ENCODE results near the gene OPTC.

The OPTC gene

DNA sequence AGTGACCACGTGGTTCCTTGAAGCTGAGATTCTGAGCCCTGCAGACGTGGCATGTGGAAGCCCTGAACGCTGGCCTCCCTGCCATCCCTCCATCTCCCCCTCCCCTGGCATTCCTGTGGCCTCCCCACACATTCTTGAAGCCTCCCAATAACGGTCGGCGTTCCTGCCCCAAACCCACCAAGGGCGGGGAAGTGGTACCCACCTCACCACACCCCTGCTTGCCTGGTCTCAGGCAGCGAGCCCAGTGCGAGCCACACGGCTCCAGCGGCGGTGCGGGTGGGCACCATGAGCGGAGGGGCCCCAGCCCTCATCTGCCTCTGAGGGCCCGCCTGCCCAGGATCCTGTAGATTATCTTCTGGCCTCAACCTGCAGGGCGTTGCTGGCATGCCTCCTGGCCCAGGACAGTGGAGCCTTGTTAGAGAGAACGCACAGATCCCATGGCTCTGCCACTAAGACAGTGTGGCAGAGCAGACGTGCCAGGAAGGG, 38.9 kb upstream of the OPTC start:
- H3K79me2 ChIP-seq (ENCODE audit: low read length), result no peaks in the 10 kb centered on the region
- no peaks in the 10 kb centered on the region for H3K9me3 ChIP-seq (replicated peaks; ENCODE audit: insufficient read depth, low read length)
- no peak for DNase-seq
- no peak for TF ChIP-seq EZH2phosphoT487 (IDR thresholded peaks at IDR 0.05; ENCODE audit: low read length)
- no peak for TF ChIP-seq CTCF (IDR thresholded peaks at IDR 0.05; ENCODE audit: low read length)
- no peak for TF ChIP-seq EZH2 (optimal IDR thresholded peaks at IDR 0.05; ENCODE audit: low read depth, low read length)
- H3K4me2 ChIP-seq (ENCODE audit: low read depth, low read length), result no peak overlapping the region
- H3K4me3 ChIP-seq (ENCODE audit: low read length), result no peak overlapping the region
- no peaks in the 10 kb centered on the region for H3K27me3 ChIP-seq (replicated peaks; ENCODE audit: insufficient read depth, low read length)
- H3K9ac ChIP-seq (ENCODE audit: low read length), result no peak overlapping the region
- no peaks in the 10 kb centered on the region for H4K20me1 ChIP-seq (ENCODE audit: insufficient read depth, low read length)
- H2AFZ ChIP-seq (ENCODE audit: low read length), result no peak overlapping the region
- no peaks in the 10 kb centered on the region for H3K4me1 ChIP-seq (ENCODE audit: low read length)
- no peaks in the 10 kb centered on the region for H3K36me3 ChIP-seq (replicated peaks; ENCODE audit: insufficient read depth, low read length)
- H3K9me2 ChIP-seq (replicated peaks; ENCODE audit: insufficient read depth, low read length), result no peaks in the 10 kb centered on the region
- H3F3A ChIP-seq (ENCODE audit: insufficient read depth, low read length), result no peaks in the 10 kb centered on the region
- no peak overlapping the region for H3K27ac ChIP-seq (ENCODE audit: low read length)

- Histone ChIP-seq H3K4me3 (ENCODE audit: low read length) (no peak overlapping the region), H3K4me2 (ENCODE audit: low read depth, low read length) (no peak overlapping the region), H3K9ac (ENCODE audit: low read length) (no peak overlapping the region), H3K79me2 (ENCODE audit: low read length) (no peaks in the 10 kb centered on the region), H4K20me1 (ENCODE audit: insufficient read depth, low read length) (no peaks in the 10 kb centered on the region), H3K4me1 (ENCODE audit: low read length) (peaks cover under 1% of the 10 kb centered on the region; the same call in 1 of the 2 replicates), H3K36me3 (replicated peaks; ENCODE audit: insufficient read depth, low read length) (no peaks in the 10 kb centered on the region), H3K27me3 (replicated peaks; ENCODE audit: insufficient read depth, low read length) (no peaks in the 10 kb centered on the region), H3F3A (ENCODE audit: insufficient read depth, low read length) (no peaks in the 10 kb centered on the region), H2AFZ (ENCODE audit: low read length) (no peak overlapping the region), H3K9me2 (replicated peaks; ENCODE audit: insufficient read depth, low read length) (no peaks in the 10 kb centered on the region), H3K9me3 (replicated peaks; ENCODE audit: insufficient read depth, low read length) (no peaks in the 10 kb centered on the region), H3K27ac (ENCODE audit: low read length) (no peak overlapping the region)
- TF ChIP-seq CTCF (IDR thresholded peaks at IDR 0.05; ENCODE audit: low read length) (no peak), EZH2 (optimal IDR thresholded peaks at IDR 0.05; ENCODE audit: low read depth, low read length) (no peak), EZH2phosphoT487 (IDR thresholded peaks at IDR 0.05; ENCODE audit: low read length) (no peak)
- no peak for DNase-seq
Measured at GRCh38 chr1:203455706-203456105, 38.2 kb upstream of the OPTC start.

- no peak overlapping the region for H3K4me3 ChIP-seq (ENCODE audit: low read length)
- H3K27me3 ChIP-seq (replicated peaks; ENCODE audit: insufficient read depth, low read length), result no peaks in the 10 kb centered on the region
- peaks cover 9% of the 10 kb centered on the region for H3K4me1 ChIP-seq (ENCODE audit: low read length)
- TF ChIP-seq CTCF (IDR thresholded peaks at IDR 0.05; ENCODE audit: low read length) (no peak), EZH2phosphoT487 (IDR thresholded peaks at IDR 0.05; ENCODE audit: low read length) (no peak), EZH2 (optimal IDR thresholded peaks at IDR 0.05; ENCODE audit: low read depth, low read length) (no peak)
- H3K79me2 ChIP-seq (ENCODE audit: low read length), result no peaks in the 10 kb centered on the region
- H3K9me3 ChIP-seq (replicated peaks; ENCODE audit: insufficient read depth, low read length), result no peaks in the 10 kb centered on the region
- no peak overlapping the region for H3K4me2 ChIP-seq (ENCODE audit: low read depth, low read length)
- H3K9ac ChIP-seq (ENCODE audit: low read length), result no peak overlapping the region
- no peaks in the 10 kb centered on the region for H3K9me2 ChIP-seq (replicated peaks; ENCODE audit: insufficient read depth, low read length)
- no peak for DNase-seq
- no peaks in the 10 kb centered on the region for H3F3A ChIP-seq (ENCODE audit: insufficient read depth, low read length)
- H3K36me3 ChIP-seq (replicated peaks; ENCODE audit: insufficient read depth, low read length), result no peaks in the 10 kb centered on the region
- H2AFZ ChIP-seq (ENCODE audit: low read length), result no peak overlapping the region
- no peaks in the 10 kb centered on the region for H4K20me1 ChIP-seq (ENCODE audit: insufficient read depth, low read length)
- no peak overlapping the region for H3K27ac ChIP-seq (ENCODE audit: low read length)
Measured at GRCh38 chr1:203456577-203456976, 37.4 kb upstream of the OPTC start.
